ENCODE measurements around the gene KCNN4.
A peak's percentile ranks its signal among the peaks of the same experiment; 100 is the strongest.
"Not testable (repeated sequence)": the region's sequence is repeated elsewhere in the genome, so short reads cannot be mapped to it uniquely, and the experiment has no call there.

Gene KCNN4

DNA sequence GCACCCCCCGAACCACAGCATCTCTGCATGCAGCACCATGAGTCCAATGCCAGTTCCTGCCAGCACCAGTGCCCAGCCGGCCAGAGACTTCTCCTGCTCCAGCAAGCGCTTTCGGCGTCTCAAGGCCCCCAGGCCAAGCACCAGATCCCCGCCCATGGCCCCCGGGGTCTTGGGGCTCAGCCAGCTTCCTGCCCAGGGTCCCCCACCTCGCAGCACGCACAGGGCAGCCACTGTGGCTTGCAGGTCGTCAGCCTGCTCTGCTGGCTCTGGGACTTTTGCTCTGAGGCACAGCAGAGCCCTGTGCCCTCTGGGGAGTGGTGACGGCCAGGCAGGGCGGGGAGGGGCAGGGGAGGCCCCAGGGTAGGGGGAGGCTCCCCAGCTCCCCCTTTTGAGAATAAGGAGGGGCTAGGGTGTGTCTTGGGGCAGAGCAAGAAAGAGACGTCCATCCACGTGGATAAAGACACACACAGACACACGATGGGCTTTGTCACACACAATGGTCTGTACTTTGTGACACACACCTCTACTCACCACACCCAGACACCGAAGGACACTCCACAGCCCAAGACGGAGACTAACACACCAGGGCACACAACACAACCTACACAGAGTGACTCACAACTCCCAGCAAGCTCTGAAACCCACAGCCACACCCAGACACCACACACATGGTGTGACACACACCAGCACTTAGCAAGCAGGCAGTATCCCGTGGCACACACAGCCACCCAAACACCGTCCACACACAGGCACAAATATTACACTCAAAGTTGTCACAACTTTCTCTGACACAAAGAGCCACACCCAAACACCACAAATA, at the start of gene KCNN4:
Gene KCNN4 (minus strand): TSS at position 268 of the 820 bp plus-strand sequence. CDS start 112 bp downstream, at position 156.
- no peak for DNase-seq (ENCODE audit: low read depth)

DNA sequence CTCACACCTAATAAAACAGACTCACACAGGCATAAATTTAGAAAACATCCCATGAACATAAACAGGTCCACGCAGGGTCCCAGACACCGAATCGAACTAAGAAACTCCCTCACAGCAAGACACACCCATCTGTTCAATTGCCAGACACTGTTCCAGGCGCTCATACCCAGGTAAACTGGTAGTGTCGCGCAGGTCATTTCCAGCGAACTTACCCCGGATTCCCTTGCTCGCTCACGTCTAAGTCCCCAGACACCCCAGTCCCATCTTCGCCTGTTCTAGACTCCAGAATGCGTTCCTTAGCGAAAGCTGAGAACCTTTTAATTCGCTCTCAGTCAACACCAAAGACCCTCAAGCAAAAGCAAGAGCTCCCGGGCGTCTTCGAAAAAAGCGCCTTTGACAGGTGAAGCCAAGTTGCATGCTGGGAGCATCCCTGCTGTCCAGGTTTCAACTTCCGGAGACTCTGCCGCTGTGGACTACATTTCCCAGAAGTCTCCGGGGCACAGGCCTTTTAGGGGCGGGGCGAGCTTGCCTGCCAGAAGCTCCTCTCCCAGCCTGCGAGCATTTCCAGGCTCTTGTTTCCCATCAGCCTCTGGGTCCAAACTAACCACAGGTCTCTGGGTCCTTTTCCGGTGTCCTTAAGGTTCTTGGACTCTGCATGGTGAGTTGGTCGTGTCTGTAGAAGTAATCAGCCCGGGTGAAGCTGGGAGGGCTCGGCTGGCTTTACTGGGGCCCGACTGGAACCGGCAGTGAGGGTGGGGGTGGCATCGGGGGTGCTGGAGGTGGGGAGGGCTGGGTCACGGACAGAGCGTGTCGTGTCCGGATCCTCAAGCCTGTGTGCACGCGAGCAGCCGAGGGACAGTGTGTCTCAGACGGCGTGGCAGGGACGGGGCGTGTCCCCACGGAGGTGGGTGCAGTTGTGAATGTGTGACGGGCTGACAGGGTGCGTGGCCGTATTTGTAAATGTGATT, 46.3 kb upstream of the KCNN4 start, which contains the start of gene ZNF283:
Gene ZNF283 (plus strand): TSS at position 535 of the 968 bp plus-strand sequence. CDS start 6,184 bp downstream, outside the sequence.
- DNase-seq (ENCODE audit: low read depth) = peak; percentile 74

DNA sequence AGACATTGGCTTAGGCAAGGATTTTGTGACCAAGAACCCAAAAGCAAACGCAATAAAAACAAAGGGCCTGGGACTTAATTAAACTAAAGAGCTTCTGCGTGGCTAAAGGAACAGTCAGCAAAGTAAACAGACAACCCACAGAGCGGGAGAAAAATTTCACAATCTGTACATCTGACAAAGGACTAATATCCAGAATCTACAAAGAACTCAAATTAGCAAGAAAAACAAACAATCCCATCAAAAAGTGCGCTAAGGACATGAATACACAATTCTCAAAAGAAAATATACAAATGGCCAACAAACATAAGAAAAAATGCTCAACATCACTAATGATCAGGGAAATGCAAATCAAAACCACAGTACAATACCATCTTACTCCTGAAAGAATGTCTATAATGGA, 43.8 kb upstream of the KCNN4 start:
- not testable (repeated sequence) for DNase-seq (ENCODE audit: low read depth)

DNA sequence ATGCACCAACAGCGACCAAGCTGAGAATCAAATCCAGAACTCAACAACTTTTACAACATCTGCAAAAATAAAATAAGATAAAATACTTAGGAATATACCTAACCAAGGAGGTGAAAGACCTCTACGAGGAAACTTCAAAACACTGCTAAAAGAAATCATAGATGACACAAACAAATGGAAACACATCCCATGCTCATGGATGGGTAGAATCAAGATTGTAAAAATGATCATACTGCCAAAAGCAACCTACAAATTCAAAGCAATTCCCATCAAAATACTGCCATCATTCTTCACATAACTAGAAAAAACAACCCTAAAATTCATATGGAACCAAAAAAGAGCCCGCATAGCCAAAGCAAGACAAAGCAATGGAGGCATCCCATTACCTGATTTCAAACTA, 43.1 kb upstream of the KCNN4 start:
- DNase-seq (ENCODE audit: low read depth) = not testable (repeated sequence)

DNA sequence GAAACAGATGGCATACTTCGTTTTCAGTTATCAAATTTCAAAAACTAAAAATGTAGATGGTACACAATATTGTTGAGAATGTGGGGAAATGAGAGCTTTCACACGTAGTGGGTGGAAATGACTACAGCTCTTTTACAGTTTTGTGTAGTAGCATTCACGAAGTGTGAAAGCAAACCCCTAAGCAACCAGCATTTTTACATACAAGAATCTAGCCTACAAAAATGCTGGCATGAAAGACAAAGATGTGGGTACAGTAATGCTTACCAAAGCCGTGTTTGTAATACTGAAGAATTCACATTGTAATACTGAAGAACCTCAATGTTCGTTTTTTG, 40.1 kb upstream of the KCNN4 start:
- DNase-seq (ENCODE audit: low read depth) = no peak

DNA sequence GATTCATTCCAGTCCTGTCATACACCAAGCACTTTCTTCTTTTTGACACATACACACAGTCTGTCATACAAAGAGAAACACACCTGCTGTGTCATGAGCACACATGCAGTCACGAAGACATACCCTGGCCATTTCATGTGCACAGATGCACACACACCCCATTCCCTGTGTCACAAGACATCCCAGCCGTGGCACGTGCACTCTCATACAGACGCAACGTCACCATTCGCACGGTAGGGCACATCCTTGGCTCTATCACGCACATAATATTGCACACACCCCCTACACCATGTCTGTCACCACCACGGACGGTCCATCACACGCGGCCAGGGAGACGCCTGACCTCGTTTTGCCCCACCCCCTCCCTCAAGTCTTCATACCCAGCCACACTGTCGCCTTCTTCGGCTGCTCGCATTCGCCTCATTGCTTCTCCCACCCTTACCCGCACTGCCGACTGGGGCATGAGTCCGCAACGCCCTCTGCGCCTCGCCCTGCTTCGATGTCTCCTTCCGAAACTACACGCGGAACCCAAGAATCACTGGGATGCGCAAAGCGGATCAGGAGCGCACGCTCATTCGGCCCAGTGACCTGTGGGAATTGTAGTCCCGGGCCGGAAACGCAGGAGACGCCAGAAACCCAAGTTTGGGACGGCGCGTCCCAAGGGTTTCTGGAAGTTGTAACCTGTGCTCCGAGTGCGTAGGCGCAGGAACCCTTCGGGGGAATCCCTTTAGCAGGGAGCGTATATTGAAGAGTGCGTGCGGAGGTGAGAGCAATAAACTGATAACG, 39.5 kb upstream of the KCNN4 start:
- DNase-seq (ENCODE audit: low read depth) = no peak

DNA sequence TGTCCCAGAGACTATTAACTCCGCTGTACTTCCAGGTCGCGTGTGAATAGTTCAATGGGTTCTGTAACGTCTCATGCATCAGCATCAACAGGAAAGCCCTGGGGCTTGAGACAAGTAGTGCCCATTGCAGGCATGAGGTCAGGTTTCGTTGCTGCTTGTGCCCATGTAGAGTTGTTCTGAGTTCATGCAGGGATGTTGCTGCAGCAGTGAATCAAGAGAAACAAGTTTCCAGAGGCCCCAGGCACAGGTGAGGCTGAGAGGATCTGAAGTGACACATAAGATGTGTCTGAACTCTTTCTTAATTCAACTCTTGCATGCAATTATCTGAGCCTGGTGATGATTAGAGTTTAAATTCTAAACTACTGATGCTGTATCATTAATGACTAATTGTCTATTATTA, 37.7 kb upstream of the KCNN4 start:
- DNase-seq (ENCODE audit: low read depth) = no peak

DNA sequence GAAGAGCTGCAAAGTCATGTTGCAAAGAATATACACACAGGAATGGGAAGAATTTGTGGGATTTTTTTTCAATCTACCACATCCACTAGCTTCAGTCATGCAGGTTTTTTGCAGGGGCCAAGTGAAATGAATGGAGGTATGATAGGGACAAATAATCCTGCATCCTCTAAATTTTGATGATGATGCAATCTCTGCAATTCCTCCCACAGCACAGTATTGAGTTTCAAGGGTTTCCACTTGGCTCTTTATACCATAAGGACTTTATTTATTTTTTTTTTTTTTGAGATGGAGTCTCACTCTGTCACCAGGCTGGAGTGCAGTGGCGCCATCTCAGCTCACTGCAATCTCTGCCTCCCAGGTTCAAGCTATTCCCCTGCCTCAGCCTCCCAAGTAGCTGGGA, 36.7 kb upstream of the KCNN4 start:
- DNase-seq (ENCODE audit: low read depth) = not testable (repeated sequence)

DNA sequence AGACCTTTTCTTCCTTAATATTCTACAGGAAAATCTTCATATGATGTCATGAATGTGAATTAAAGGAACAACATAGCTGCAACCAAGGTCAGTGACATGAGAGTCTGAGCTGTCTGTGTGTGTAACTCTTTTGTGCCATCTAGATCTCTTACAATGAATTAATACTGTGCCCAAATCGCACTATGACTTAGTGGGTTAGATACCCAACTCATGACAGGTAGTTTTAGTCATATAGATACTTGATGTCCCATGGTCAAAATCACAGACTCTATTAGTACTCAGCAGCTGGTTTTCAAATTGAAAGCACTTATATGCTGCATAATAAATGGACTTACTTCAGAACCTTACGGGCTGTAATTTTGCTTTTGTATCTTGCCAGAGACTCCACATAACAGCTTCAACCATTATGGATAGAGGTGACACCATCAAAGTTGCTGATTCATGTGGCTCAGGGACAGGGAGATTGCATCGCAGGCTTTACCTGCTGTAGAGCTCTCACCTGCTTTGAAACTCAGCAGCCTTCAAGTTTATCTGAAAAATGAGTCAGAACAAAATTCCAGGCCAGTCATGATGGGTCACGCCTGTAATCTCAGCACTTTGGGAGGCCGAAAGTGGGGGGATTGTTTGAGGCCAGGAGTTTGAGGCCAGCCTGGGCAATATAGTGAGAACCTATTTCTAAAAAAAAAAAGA, 34.0 kb upstream of the KCNN4 start:
- no peak for DNase-seq (ENCODE audit: low read depth)

DNA sequence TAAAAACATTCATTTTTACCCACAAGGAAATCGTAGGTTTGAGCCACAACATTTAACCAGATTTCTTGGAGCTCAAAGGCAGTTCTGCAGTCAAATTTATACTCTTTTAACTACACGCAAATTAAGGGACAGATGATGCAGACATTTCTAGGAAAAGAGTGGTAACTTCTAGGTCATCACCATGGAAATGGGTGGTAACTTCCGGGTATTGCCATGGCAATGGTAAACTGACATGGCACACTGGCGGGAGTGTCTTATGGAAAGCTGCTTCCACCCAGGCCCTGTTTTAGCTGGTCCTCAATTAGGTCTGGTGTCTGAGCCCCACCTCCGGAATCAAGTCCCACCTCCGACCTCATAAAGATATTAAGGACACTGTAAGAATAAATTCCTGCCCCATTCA, 31.9 kb upstream of the KCNN4 start:
- no peak for DNase-seq (ENCODE audit: low read depth)

DNA sequence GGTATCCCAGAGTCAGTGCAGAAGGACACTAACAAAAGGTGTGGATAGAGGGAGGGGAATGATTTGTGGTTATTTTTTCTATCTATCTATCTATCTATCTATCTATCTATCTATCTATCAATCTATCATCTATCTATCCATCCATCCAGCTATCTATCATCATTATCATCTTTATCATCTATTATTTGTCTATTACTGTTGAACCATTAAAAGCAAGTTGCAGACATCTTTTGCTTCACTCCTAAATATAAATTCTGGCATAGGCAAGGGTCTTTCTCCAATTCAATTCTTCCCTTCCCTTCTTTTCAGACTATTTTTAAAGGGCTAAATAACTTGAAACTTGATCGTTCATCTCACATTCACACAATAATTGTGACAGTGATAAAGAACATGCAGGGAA, 31.5 kb upstream of the KCNN4 start:
- DNase-seq (ENCODE audit: low read depth) = no peak

DNA sequence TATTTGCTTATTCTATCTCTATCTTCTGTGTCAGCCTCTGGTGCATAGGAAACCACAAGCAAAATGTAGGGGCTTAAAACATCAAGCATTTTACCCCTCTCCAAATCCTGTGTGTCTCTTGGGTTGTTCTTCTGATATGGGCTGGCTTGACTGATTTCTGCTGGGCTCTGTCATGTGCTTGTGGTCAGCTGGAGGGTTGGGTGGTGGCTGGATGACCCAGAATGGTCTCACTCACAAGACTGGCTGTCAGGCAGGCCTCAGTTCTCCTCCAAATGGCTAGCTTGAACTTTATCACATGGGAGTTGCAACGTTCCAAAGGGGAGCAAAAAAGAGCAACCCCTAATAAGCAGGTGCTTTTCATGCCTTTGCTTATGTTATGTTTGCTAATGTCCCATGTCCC, 31.1 kb upstream of the KCNN4 start:
- DNase-seq (ENCODE audit: low read depth) = no peak

DNA sequence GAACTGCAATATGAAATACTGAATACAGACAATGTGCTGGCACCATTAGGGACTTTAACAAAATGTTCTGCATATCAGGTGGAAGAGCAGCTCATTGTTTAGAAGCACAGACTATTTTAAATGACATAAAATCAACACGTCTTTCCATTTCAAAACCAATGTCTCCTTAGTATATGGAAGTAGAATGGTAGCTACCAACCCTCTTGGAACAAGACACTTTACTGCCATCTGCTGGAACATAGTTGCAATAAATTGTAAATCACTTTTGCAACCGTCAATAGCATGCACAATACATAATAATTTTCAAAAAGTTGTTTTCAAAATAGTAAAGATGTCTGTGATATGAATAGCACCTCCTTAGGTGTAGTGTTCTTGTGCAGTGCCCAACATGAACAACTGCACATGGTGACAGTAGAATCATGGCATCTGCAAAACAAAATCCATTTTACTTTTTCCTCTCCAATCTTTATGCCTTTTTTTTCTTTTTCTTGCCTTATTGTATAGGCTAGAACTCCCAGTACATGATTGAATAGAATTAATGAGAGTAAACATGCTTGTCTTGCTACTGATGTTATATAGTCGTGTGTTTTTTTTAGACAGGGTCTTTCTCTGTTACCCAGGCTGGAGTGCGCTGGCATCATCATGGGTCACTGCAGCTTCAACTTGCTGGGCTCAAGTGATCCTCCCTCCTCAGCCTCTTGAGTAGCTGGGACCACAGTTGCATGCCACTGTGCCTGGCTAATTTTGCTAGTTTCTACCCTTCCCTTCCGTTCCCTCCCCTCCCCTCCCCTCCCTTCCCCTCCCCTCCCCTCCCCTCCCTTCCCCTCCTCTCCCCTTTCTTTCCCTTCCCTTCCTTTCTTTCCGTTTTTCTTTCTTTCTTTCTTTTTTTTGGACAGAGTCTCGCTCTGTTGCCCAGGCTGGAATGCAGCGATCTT, 29.3 kb upstream of the KCNN4 start:
- DNase-seq (ENCODE audit: low read depth) = peak; percentile 46

DNA sequence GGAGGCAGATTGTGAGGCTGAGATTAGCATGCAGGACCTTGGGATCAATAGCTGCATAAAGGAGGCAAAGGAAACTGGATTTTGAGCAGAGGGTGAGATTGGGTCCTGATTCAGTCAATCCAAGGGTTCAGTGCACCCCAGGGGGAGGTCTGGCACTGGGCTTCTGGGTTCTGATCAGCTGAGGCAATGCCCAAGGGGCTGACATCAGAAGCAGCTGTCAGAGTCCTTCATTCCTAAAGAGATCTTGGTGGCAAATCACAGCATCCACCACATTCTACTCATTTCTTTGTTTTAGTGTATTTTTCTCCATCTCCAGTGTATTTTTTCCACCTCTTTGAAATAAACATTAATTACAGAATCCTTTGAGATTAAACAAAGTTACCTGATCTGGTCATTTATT, 26.9 kb upstream of the KCNN4 start:
- no peak for DNase-seq (ENCODE audit: low read depth)

DNA sequence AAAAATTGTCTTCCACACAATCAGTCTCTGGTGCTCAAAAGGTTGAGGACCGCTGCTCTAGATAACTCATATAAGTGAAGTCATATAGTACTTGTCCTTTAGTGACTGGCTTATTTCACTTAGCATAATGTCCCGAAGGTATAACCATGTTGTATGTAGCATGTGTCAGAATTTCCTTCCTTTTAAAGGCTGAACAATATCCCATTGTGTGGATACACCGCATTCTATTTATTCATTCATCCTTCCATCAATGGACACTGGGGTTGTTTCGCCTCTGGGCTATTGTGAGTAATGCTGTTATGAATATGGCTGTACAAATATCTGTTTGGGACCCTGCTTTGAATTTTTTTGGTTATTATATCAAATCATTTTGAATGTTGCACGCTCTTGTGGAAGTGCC, 26.1 kb upstream of the KCNN4 start:
- DNase-seq (ENCODE audit: low read depth) = no peak

DNA sequence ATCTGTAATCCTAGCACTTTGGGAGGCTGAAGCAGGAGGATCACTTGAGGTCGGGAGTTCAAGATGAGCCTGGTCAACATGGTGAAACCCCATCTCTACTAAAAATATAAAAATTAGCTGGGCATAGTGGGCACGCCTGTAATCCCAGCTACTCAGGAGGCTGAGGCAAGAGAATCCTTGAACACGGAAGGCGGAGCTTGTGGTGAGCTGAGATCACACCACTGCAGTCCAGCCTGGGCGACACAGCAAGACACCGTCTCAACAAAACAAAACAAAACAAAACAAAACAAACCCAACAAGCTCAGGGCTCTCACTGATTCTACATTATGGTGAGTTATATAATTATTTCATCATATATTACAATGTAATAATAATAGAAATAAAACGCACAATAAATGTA, 25.6 kb upstream of the KCNN4 start:
- not testable (repeated sequence) for DNase-seq (ENCODE audit: low read depth)

DNA sequence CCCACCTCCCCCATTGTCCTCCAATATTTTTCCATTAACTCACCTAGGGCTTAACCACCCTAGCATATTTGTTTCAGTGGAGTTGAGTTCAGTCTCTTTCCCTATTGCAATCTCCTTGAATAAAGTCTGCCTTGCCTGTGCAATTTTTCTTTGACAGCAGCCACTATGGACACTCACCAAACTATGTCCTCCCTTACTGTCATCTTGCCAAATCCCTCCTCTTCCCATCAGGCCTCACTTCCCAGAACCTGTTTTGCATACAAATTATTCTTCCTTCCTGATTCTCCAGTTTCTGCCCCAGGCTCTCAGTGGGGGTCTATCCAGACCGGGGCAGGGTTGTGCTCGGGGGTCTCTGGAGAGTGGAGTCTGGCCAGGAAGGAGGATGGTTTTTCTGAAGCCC, 23.7 kb upstream of the KCNN4 start:
- no peak for DNase-seq (ENCODE audit: low read depth)

DNA sequence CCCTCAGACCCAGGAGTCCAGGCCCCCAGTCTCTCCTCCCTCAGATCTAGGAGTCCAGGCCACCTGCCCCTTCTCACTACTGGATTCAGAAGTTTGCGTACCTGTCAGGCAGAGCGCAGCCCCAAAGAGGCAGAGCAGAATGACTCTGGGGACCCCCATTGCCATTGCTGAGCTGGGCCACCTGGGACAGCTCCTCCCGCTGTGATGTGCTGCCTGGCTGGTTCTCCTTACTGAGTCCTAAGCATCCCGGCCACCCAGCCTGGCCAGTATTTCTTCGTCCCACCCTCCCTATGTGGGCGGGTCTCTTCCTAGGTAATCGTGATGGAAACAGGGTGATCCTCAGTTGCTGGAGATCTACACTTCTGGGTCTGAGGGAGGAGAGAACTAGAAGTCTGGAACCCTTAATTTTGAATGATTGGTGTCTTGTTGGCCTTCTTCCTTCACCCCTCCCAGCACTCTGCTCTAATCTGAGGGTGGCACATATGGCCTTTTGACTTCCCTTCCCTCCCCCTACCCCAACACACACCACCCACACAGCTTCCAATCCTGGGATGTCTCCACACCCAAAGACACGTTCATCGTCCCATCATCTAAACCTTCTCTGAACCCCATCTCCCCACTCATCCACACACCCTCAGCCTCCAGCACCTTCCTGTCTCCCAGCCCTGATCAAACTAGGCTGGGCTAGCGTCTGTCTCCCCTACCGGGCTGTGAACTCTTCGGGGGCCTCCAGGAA, 21.6 kb upstream of the KCNN4 start, which contains the start of gene LYPD5:
Gene LYPD5 (minus strand): TSS at position 232 of the 736 bp plus-strand sequence. CDS start 67 bp downstream, at position 165.
- no peak for DNase-seq (ENCODE audit: low read depth)

DNA sequence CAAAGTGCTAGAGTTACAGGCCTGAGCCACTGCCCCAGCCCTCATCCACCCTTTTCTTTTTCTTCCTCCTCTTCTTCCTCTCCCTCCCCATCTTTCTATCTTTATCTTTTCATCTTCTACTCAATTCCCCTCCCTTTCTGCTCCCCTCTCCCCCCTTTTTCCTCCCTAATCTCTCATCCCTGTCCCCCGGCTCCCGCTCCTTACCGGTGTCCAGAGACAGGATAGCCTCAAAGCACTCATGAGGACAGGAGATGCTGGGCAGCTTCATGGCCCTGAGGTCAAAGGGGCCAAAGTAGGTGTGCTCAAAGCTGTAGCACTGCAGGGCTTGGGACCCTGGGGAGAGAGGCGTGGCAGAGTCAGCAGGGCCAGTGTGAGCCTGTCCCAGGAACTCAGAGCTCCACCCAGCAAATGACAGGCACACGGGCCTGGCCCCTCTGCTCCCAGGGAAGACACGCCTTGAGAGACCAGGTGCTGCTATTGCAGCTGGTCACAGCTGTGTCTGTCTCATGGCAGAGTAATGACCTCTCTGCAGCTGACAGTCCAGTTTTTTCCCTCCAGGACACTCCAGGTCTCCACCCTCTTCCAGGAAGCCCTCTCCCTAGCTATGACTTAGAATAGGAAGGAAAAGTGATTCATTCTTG, 18.8 kb upstream of the KCNN4 start:
- no peak for DNase-seq (ENCODE audit: low read depth)

Measured in HS-27A (cell line).